ENCODE measurements around the gene LCNL1. TPM values are rescaled to one million over a fixed set of nuclear protein-coding genes. Genes with fewer than 3 reads are reported as not detected.

Gene LCNL1
- 4.3 TPM for polyA plus RNA-seq (2013, experiment 1 of 2)
- polyA plus RNA-seq (2013, experiment 2 of 2), result 4.1 TPM

- peaks cover 23% of the 10 kb centered on the region for H3K4me1 ChIP-seq (ENCODE audit: control insufficient read depth, insufficient read depth, low read depth, low read length)
- H3K9ac ChIP-seq (ENCODE audit: low read length), result no peak within 1 kb of the TSS
- no peak within 1 kb of the TSS for H3K4me2 ChIP-seq (ENCODE audit: low read length, poor library complexity, severe bottlenecking)
- no peaks in the 10 kb centered on the region for H3K79me1 ChIP-seq (replicated peaks; ENCODE audit: low read length, poor library complexity, severe bottlenecking)
- H2BK12ac ChIP-seq (ENCODE audit: low read length in 2 of 2), result peak within 1 kb of the TSS in 1 of 2 experiments; percentile 7
- H2AFZ ChIP-seq (ENCODE audit: low read depth, low read length), result no peak within 1 kb of the TSS
- no peak within 1 kb of the TSS for H2BK120ac ChIP-seq (ENCODE audit: low read depth, low read length)
- no peak within 1 kb of the TSS for H2BK5ac ChIP-seq (ENCODE audit: low read depth, low read length, poor library complexity, severe bottlenecking)
- H3K18ac ChIP-seq (ENCODE audit: low read depth in 1 of 2, low read length in 2 of 2), result no peak within 1 kb of the TSS
- H3K27me3 ChIP-seq (ENCODE audit: control insufficient read depth in 1 of 2, insufficient read depth in 1 of 2, low read length in 2 of 2), result peaks cover 37 to 55% of the 10 kb centered on the region in 2 experiments
- peaks cover 0 to 4% of the 10 kb centered on the region in 2 experiments for H3K36me3 ChIP-seq (ENCODE audit: control insufficient read depth in 1 of 2, insufficient read depth in 2 of 2, low read depth in 1 of 2, low read length in 2 of 2)
- H2BK15ac ChIP-seq (ENCODE audit: low read depth, poor library complexity, severe bottlenecking), result no peak within 1 kb of the TSS
- H3K9me3 ChIP-seq (ENCODE audit: control insufficient read depth, low read length), result no peaks in the 10 kb centered on the region
- no peak within 1 kb of the TSS for H4K8ac ChIP-seq (ENCODE audit: low read length)
- no peak within 1 kb of the TSS for H3K4me3 ChIP-seq (ENCODE audit: insufficient read depth in 1 of 2, low read depth in 1 of 2, low read length in 2 of 2)
- H3K27ac ChIP-seq (ENCODE audit: low read length, poor library complexity, severe bottlenecking), result no peak within 1 kb of the TSS
- H3K23ac ChIP-seq (ENCODE audit: low read length in 2 of 2), result no peak within 1 kb of the TSS
- H3K14ac ChIP-seq (ENCODE audit: low read length in 2 of 2), result no peak within 1 kb of the TSS
- 91% methylated on average over 18 of the region's 18 CpGs for WGBS
- no peak for DNase-seq
- H2AK5ac ChIP-seq (ENCODE audit: low read length, severe bottlenecking), result no peak within 1 kb of the TSS
- H3K4ac ChIP-seq (ENCODE audit: low read depth in 1 of 2, low read length in 2 of 2), result no peak within 1 kb of the TSS
- peak within 1 kb of the TSS; percentile 43 for H4K91ac ChIP-seq (ENCODE audit: low read length)
Measured at GRCh38 chr9:136982232-136983051, at the start of gene LCNL1. TSS of gene LCNL1 (plus strand) at chr9:136982993. CDS start at chr9:136983587, 594 bp downstream.

- Histone ChIP-seq H3K4me2 (ENCODE audit: low read length, poor library complexity, severe bottlenecking) (no peak overlapping the region), H3K27ac (ENCODE audit: low read length, poor library complexity, severe bottlenecking) (no peak overlapping the region), H2AFZ (ENCODE audit: low read depth, low read length) (no peak overlapping the region), H4K91ac (ENCODE audit: low read length) (no peak overlapping the region), H2BK12ac (ENCODE audit: low read length in 2 of 2) (no peak overlapping the region), H3K23ac (ENCODE audit: low read length in 2 of 2) (no peak overlapping the region), H3K4me3 (ENCODE audit: insufficient read depth in 1 of 2, low read depth in 1 of 2, low read length in 2 of 2) (no peak overlapping the region), H4K8ac (ENCODE audit: low read length) (no peak overlapping the region), H3K9ac (ENCODE audit: low read length) (no peak overlapping the region), H3K27me3 (ENCODE audit: control insufficient read depth in 1 of 2, insufficient read depth in 1 of 2, low read length in 2 of 2) (no peaks in the 10 kb centered on the region), H3K79me1 (replicated peaks; ENCODE audit: low read length, poor library complexity, severe bottlenecking) (peaks cover 18% of the 10 kb centered on the region), H2BK120ac (ENCODE audit: low read depth, low read length) (no peak overlapping the region), H3K36me3 (ENCODE audit: control insufficient read depth in 1 of 2, insufficient read depth in 2 of 2, low read depth in 1 of 2, low read length in 2 of 2) (peaks cover 4 to 17% of the 10 kb centered on the region in 2 experiments), H2BK15ac (ENCODE audit: low read depth, poor library complexity, severe bottlenecking) (no peak overlapping the region), H3K4me1 (ENCODE audit: control insufficient read depth, insufficient read depth, low read depth, low read length) (no peaks in the 10 kb centered on the region), H3K18ac (ENCODE audit: low read depth in 1 of 2, low read length in 2 of 2) (no peak overlapping the region), H3K9me3 (ENCODE audit: control insufficient read depth, low read length) (no peaks in the 10 kb centered on the region), H2BK5ac (ENCODE audit: low read depth, low read length, poor library complexity, severe bottlenecking) (no peak overlapping the region), H2AK5ac (ENCODE audit: low read length, severe bottlenecking) (no peak overlapping the region), H3K14ac (ENCODE audit: low read length in 2 of 2) (no peak overlapping the region), H3K4ac (ENCODE audit: low read depth in 1 of 2, low read length in 2 of 2) (no peak overlapping the region)
- DNase-seq, result no peak
- 95% methylated on average over 2 of the region's 3 CpGs for WGBS
Measured at GRCh38 chr9:136934277-136934676, 48.5 kb upstream of the LCNL1 start.

- Histone ChIP-seq H4K91ac (ENCODE audit: low read length) (no peak overlapping the region), H3K4me3 (ENCODE audit: insufficient read depth in 1 of 2, low read depth in 1 of 2, low read length in 2 of 2) (no peak overlapping the region), H2BK120ac (ENCODE audit: low read depth, low read length) (no peak overlapping the region), H3K23ac (ENCODE audit: low read length in 2 of 2) (no peak overlapping the region), H3K4me1 (ENCODE audit: control insufficient read depth, insufficient read depth, low read depth, low read length) (peaks cover 2% of the 10 kb centered on the region), H2BK5ac (ENCODE audit: low read depth, low read length, poor library complexity, severe bottlenecking) (no peak overlapping the region), H3K9me3 (ENCODE audit: control insufficient read depth, low read length) (no peaks in the 10 kb centered on the region), H2BK12ac (ENCODE audit: low read length in 2 of 2) (no peak overlapping the region), H3K4ac (ENCODE audit: low read depth in 1 of 2, low read length in 2 of 2) (no peak overlapping the region), H2AFZ (ENCODE audit: low read depth, low read length) (no peak overlapping the region), H3K27ac (ENCODE audit: low read length, poor library complexity, severe bottlenecking) (no peak overlapping the region), H2BK15ac (ENCODE audit: low read depth, poor library complexity, severe bottlenecking) (no peak overlapping the region), H3K36me3 (ENCODE audit: control insufficient read depth in 1 of 2, insufficient read depth in 2 of 2, low read depth in 1 of 2, low read length in 2 of 2) (peaks cover 18 to 31% of the 10 kb centered on the region in 2 experiments), H4K8ac (ENCODE audit: low read length) (no peak overlapping the region), H3K14ac (ENCODE audit: low read length in 2 of 2) (no peak overlapping the region), H2AK5ac (ENCODE audit: low read length, severe bottlenecking) (no peak overlapping the region), H3K18ac (ENCODE audit: low read depth in 1 of 2, low read length in 2 of 2) (no peak overlapping the region), H3K9ac (ENCODE audit: low read length) (no peak overlapping the region), H3K79me1 (replicated peaks; ENCODE audit: low read length, poor library complexity, severe bottlenecking) (peaks cover 28% of the 10 kb centered on the region), H3K4me2 (ENCODE audit: low read length, poor library complexity, severe bottlenecking) (no peak overlapping the region), H3K27me3 (ENCODE audit: control insufficient read depth in 1 of 2, insufficient read depth in 1 of 2, low read length in 2 of 2) (no peaks in the 10 kb centered on the region)
- 94% methylated on average over 3 of the region's 3 CpGs for whole genome bisulfite sequencing
- DNase-seq, result no peak
Measured at GRCh38 chr9:136935651-136936050, 47.1 kb upstream of the LCNL1 start.

- no peak overlapping the region for H3K27ac ChIP-seq (ENCODE audit: low read length, poor library complexity, severe bottlenecking)
- H3K18ac ChIP-seq (ENCODE audit: low read depth in 1 of 2, low read length in 2 of 2), result no peak overlapping the region
- no peak overlapping the region for H2AFZ ChIP-seq (ENCODE audit: low read depth, low read length)
- H4K91ac ChIP-seq (ENCODE audit: low read length), result no peak overlapping the region
- no peaks in the 10 kb centered on the region for H3K27me3 ChIP-seq (ENCODE audit: control insufficient read depth in 1 of 2, insufficient read depth in 1 of 2, low read length in 2 of 2)
- no peak overlapping the region for H2BK12ac ChIP-seq (ENCODE audit: low read length in 2 of 2)
- peaks cover 28 to 41% of the 10 kb centered on the region in 2 experiments for H3K36me3 ChIP-seq (ENCODE audit: control insufficient read depth in 1 of 2, insufficient read depth in 2 of 2, low read depth in 1 of 2, low read length in 2 of 2)
- no peak overlapping the region for H3K14ac ChIP-seq (ENCODE audit: low read length in 2 of 2)
- 94% methylated on average over 7 of the region's 8 CpGs for WGBS
- no peak for DNase-seq
- H3K4me3 ChIP-seq (ENCODE audit: insufficient read depth in 1 of 2, low read depth in 1 of 2, low read length in 2 of 2), result no peak overlapping the region
- no peaks in the 10 kb centered on the region for H3K9me3 ChIP-seq (ENCODE audit: control insufficient read depth, low read length)
- H2BK5ac ChIP-seq (ENCODE audit: low read depth, low read length, poor library complexity, severe bottlenecking), result no peak overlapping the region
- no peak overlapping the region for H2BK120ac ChIP-seq (ENCODE audit: low read depth, low read length)
- H3K79me1 ChIP-seq (replicated peaks; ENCODE audit: low read length, poor library complexity, severe bottlenecking), result peaks cover 34% of the 10 kb centered on the region
- H4K8ac ChIP-seq (ENCODE audit: low read length), result no peak overlapping the region
- H3K23ac ChIP-seq (ENCODE audit: low read length in 2 of 2), result no peak overlapping the region
- no peak overlapping the region for H3K4ac ChIP-seq (ENCODE audit: low read depth in 1 of 2, low read length in 2 of 2)
- no peak overlapping the region for H2AK5ac ChIP-seq (ENCODE audit: low read length, severe bottlenecking)
- peaks cover 2% of the 10 kb centered on the region for H3K4me1 ChIP-seq (ENCODE audit: control insufficient read depth, insufficient read depth, low read depth, low read length)
- no peak overlapping the region for H3K4me2 ChIP-seq (ENCODE audit: low read length, poor library complexity, severe bottlenecking)
- no peak overlapping the region for H3K9ac ChIP-seq (ENCODE audit: low read length)
- H2BK15ac ChIP-seq (ENCODE audit: low read depth, poor library complexity, severe bottlenecking), result no peak overlapping the region
Measured at GRCh38 chr9:136936645-136937170, 46.1 kb upstream of the LCNL1 start.
